Measurements from ENCODE around the gene RAET1L.

RAET1L gene

DNA sequence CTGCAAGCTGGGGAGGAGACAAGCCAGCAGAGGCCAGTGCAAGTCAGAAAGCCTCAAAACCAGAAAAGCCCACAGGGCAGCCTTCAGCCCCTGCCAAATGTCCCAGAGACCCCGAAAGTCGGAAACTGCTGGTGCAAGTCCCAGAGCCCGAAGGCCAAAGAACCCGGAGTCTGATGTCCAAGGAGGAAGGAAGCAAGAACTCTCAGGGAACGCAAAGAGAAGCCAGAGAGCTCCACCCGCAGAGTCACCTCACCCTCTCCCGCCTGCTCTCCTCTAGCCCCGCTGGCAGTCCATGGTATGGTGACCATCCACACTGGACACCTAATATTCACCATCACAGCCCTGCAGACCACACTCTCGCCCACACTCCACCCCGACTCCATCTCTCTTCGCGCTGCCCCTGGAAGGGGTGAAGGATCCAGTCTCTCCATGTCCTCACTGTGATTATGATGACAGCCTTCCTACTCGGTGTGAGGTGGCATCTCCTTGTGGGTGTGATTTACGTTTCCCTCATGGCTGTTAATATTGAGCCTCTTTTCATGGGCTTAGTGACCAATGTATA lies 33.0 kb upstream of the RAET1L start:
- Histone ChIP-seq H3K4me3 (replicated peaks; ENCODE audit: low read depth, low read length) (no peak overlapping the region), H3K36me3 (ENCODE audit: control insufficient read depth, insufficient read depth, low read length) (no peaks in the 10 kb centered on the region)
- TF ChIP-seq, protein P1, sequence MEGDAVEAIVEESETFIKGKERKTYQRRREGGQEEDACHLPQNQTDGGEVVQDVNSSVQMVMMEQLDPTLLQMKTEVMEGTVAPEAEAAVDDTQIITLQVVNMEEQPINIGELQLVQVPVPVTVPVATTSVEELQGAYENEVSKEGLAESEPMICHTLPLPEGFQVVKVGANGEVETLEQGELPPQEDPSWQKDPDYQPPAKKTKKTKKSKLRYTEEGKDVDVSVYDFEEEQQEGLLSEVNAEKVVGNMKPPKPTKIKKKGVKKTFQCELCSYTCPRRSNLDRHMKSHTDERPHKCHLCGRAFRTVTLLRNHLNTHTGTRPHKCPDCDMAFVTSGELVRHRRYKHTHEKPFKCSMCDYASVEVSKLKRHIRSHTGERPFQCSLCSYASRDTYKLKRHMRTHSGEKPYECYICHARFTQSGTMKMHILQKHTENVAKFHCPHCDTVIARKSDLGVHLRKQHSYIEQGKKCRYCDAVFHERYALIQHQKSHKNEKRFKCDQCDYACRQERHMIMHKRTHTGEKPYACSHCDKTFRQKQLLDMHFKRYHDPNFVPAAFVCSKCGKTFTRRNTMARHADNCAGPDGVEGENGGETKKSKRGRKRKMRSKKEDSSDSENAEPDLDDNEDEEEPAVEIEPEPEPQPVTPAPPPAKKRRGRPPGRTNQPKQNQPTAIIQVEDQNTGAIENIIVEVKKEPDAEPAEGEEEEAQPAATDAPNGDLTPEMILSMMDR (IDR thresholded peaks at IDR 0.05; ENCODE audit: insufficient read depth, low read length, poor library complexity, severe bottlenecking): no peak

DNA sequence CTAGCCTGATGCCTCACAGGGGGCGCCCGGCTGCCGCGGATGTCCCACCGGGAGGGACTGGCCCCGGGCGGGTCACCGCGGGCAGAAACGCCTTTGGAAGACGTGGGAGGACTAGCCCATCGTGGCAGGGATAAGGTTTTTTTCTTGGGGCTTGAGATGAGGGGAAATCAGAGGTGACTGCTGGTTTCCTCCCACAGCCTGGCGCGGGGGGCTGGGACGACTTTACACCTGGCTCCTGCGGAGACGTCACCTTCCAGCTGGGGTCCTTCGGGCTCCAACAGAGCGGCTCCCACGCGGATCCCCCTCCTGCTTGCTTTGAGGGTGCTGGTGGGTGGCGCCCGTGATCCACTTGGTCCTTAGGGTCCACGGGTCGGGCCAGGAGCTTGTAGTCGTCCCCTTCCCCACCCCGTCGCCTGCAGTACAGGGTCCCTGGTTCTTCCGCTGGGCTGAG lies 32.2 kb upstream of the RAET1L start:
- Histone ChIP-seq H3K4me3 (replicated peaks; ENCODE audit: low read depth, low read length) (no peak overlapping the region), H3K27me3 (replicated peaks; ENCODE audit: control insufficient read depth, insufficient read depth, low read length) (peaks cover 6% of the 10 kb centered on the region), H3K36me3 (ENCODE audit: control insufficient read depth, insufficient read depth, low read length) (no peaks in the 10 kb centered on the region)
- TF ChIP-seq, protein P1 (IDR thresholded peaks at IDR 0.05; ENCODE audit: insufficient read depth, low read length, poor library complexity, severe bottlenecking): no peak
- no peak for DNase-seq (ENCODE audit: extremely low read depth, insufficient read length)

More for the DNA sequence above, 33.0 kb upstream of the RAET1L start:
- DNase-seq (ENCODE audit: extremely low read depth, insufficient read length): no peak
- peaks cover 6% of the 10 kb centered on the region for H3K27me3 ChIP-seq (replicated peaks; ENCODE audit: control insufficient read depth, insufficient read depth, low read length)

DNA sequence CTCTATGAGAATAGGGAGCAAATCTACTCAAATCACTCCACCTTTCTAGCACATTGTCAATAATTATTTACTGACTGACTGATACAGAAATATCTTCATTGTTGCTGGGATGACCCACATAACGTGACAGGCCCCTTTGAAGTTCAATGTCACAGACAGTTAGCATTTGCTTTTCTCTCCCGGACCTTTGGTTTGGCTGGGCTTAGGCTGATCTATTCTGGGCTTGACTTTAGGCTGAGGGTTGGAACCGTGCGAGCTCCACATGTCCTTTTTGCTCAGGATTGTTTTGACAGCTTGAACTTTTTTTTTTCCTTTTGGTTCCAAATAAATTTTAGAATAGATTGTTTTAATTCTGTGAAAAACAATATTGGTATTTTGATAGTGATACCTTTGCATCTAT lies 31.6 kb upstream of the RAET1L start:
- H3K4me3 ChIP-seq (replicated peaks; ENCODE audit: low read depth, low read length): no peak overlapping the region
- TF ChIP-seq, protein P1 (IDR thresholded peaks at IDR 0.05; ENCODE audit: insufficient read depth, low read length, poor library complexity, severe bottlenecking): no peak
- no peak for DNase-seq (ENCODE audit: extremely low read depth, insufficient read length)
- peaks cover 6% of the 10 kb centered on the region for H3K27me3 ChIP-seq (replicated peaks; ENCODE audit: control insufficient read depth, insufficient read depth, low read length)
- no peaks in the 10 kb centered on the region for H3K36me3 ChIP-seq (ENCODE audit: control insufficient read depth, insufficient read depth, low read length)

DNA sequence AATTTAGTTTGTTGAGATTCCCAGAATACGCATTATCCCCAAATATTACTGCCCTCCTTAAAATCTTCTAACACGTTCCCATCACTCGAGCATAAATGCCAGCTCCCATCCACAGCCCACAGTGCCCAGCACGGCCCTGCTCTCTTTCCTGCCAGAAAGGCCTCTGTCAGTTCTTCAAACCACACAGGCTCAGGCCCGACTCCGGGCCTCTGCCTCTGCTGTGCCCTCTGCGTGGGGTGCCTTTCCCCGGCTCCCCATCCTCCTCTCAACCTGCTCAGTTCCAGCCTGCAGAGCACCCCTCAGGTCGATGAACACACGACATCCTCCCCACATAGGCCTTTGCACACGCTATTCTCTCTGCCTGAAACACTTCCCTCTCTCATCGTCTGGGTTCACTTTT lies 30.8 kb upstream of the RAET1L start:
- TF ChIP-seq, protein P1 (IDR thresholded peaks at IDR 0.05; ENCODE audit: insufficient read depth, low read length, poor library complexity, severe bottlenecking): no peak
- DNase-seq (ENCODE audit: extremely low read depth, insufficient read length): no peak
- Histone ChIP-seq H3K4me3 (replicated peaks; ENCODE audit: low read depth, low read length) (no peak overlapping the region), H3K27me3 (replicated peaks; ENCODE audit: control insufficient read depth, insufficient read depth, low read length) (peaks cover 6% of the 10 kb centered on the region), H3K36me3 (ENCODE audit: control insufficient read depth, insufficient read depth, low read length) (no peaks in the 10 kb centered on the region)

DNA sequence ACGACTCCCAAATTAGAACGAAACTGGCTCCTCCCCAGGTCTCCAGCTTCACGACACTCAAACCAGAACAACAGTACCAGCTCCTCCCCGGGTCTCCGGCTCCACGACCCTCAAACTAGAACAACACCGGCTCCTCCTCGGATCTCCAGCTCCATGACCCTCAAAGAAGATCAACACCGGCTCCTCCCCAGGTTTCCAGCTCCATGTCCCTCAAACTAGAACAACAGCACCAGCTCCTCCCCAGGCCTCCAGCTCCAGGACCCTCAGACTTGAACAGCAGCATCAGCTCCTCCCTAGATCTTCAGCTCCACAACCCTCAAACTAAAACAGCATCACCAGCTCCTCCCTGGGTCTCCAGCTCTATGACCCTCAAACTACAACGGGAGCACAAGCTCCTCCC lies 29.8 kb upstream of the RAET1L start:
- DNase-seq (ENCODE audit: extremely low read depth, insufficient read length): no peak
- TF ChIP-seq, protein P1 (IDR thresholded peaks at IDR 0.05; ENCODE audit: insufficient read depth, low read length, poor library complexity, severe bottlenecking): no peak
- Histone ChIP-seq H3K27me3 (replicated peaks; ENCODE audit: control insufficient read depth, insufficient read depth, low read length) (peaks cover 6% of the 10 kb centered on the region), H3K4me3 (replicated peaks; ENCODE audit: low read depth, low read length) (no peak overlapping the region), H3K36me3 (ENCODE audit: control insufficient read depth, insufficient read depth, low read length) (no peaks in the 10 kb centered on the region)

DNA sequence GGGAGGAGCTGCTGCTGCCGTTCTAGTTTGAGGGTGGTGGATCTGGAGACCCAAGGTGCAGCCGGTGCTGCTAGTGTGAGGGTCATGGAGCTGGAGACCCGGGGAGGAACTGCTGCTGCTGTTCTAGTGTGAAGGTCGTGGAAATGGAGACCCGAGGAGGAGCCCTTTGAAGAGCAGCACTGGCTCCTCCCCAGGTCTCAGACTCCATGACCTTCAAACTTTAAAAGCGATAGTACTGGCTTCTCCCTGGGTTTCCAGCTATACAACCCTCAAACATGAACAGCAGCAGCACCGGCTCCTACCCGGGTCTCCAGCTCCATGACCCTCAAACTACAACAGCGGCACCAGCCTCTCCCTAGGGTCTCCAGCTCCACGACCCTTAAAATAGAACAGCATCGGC lies 28.1 kb upstream of the RAET1L start:
- H3K36me3 ChIP-seq (ENCODE audit: control insufficient read depth, insufficient read depth, low read length): no peaks in the 10 kb centered on the region
- TF ChIP-seq, protein P1 (IDR thresholded peaks at IDR 0.05; ENCODE audit: insufficient read depth, low read length, poor library complexity, severe bottlenecking): no peak
- no peak overlapping the region for H3K4me3 ChIP-seq (replicated peaks; ENCODE audit: low read depth, low read length)
- peaks cover 6% of the 10 kb centered on the region for H3K27me3 ChIP-seq (replicated peaks; ENCODE audit: control insufficient read depth, insufficient read depth, low read length)
- no peak for DNase-seq (ENCODE audit: extremely low read depth, insufficient read length)
